ENCODE measurements around the gene KLHL22.

DNA sequence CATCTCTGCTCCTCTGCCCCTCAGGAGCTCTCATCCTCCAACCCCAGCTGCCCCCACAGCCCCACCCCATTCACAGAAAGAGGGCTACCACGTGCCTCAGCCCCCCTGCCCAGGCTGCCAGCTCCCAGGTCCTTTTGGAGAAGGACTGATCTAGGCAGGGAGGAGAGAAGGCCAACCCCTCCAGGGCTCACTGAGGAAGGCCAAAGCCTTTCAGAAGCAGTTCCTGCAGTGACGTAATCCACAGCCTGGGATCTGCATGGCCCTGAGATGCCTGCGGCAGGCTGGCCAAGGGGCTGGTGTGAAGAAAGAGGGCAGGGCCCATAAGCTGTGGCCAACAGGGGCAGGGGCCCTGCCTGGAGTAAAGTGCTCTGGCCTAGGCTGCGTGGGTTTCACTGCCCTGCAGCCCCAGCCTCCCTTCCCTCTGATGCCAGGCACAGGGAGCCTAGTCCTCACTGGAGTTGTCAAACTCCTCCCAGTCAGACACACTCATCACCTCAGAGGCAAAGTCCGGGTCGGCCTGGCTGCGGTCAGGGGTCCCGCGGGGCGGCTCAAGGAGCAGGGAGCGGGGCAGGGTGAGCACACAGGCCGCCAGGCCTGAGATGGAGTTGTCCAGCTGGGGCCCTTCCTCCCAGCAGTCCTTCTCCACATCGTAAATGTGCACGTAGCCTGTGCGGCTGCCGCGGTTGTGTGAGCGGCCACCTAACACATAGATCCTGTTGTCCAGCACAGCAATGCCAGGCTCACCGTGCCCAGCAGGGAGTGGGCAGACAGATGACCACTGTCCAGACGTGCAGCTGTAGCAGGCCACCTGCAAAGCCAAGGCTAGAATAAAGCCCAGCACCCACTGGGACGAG is 53.7 kb downstream of the KLHL22 start:
- TF ChIP-seq RAD21 (IDR thresholded peaks at IDR 0.05; ENCODE audit: low read depth) (no peak), EGR1 (IDR thresholded peaks at IDR 0.05) (no peak), CEBPB (IDR thresholded peaks at IDR 0.05) (no peak), TAF1 (IDR thresholded peaks at IDR 0.05; ENCODE audit: low read depth) (no peak), EP300 (IDR thresholded peaks at IDR 0.05; ENCODE audit: borderline replicate concordance) (no peak), NFIC (IDR thresholded peaks at IDR 0.05) (no peak)
- TF ChIP-seq, protein P1, sequence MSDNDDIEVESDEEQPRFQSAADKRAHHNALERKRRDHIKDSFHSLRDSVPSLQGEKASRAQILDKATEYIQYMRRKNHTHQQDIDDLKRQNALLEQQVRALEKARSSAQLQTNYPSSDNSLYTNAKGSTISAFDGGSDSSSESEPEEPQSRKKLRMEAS (IDR thresholded peaks at IDR 0.05): no peak
